Right kidney (tissue), 1 donor: ENCODE results near the gene BTN1A1.
"Not testable (repeated sequence)": the region's sequence is repeated elsewhere in the genome, so short reads cannot be mapped to it uniquely, and the experiment has no call there.

ENCODE experiments used
- DNase-seq: peaks from one replicate; pipeline ENCODE4 v3.0.0-alpha.2; 2016

BTN1A1 gene

DNA sequence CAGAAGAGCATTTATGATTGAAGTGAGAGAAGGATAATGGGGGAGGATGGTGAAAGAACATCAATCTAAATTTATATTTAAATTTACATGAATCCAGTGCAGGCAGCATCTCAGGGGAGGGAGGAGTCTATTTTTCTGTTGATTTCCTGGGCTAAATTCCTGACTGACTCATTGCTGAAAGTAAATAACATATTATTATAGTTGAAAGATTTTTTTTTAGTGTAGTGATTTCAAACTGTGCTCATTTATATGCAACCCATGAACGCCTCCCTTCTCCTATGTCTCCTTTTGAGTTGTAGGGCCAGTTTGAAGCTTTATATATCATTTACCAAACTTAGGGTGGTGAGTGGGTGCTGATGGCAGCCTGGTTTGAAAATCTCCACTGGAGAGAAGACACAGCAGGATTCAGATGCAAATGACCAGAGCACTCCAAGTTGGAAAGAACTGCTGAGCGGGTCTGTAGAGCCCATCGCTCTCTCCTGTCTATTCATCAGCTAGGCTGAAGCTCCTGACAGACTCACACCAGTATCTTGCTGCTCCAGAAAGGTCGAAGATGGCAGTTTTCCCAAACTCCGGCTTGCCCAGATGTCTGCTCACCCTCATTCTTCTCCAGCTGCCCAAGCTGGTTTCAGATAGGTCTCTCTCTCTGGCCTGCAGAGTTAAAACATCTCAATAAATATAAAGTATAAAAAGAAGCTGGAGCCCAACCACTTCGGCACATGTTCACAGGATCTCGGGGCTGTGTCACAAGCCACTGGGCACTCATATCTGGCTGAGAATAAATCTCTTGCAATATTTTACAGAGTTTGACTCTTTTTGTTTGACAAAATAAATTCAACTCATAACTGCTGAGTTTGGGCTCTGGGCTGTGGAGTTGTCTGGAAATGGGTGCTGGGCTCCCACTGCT, 24.0 kb upstream of the BTN1A1 start:
- no peak for DNase-seq

DNA sequence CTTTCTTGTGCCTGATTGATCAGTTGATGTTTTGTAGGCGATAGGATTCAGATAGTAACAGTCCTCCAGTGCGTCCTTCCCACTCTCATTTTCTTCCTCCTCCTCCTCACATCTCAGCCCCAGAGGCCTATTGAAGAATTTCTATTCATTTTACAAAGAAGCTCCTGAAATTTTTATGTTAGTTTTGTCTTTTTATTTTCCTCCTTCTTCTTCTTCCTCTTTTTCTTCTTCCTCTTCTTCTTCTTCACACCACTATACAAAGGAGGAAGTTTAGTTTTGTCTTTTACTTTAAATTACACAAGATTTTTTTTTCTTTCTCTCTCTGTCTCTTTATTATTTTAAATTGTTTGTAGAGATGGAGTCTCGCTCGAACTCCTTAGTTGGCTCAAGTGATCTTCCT, 23.2 kb upstream of the BTN1A1 start:
- DNase-seq, result no peak

DNA sequence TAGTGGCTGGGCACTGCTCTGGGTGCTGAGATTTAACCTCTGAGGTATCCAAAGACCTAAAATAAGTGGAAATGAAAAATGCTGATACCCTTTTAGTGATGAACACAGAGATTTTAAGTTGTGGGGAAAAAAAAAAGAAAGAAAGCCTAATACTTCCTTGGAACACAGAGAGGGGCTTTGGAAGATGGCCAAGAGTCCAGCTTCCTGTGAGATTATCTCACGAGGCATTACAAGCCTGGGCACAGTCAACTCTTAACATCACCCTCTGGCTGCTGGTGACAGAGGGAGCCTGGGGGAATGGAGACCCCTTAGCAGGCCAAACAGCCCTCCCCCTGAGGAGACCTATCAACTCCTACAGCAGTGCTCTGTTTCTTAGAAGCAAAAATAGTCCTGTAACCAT, 22.7 kb upstream of the BTN1A1 start:
- DNase-seq, result no peak

DNA sequence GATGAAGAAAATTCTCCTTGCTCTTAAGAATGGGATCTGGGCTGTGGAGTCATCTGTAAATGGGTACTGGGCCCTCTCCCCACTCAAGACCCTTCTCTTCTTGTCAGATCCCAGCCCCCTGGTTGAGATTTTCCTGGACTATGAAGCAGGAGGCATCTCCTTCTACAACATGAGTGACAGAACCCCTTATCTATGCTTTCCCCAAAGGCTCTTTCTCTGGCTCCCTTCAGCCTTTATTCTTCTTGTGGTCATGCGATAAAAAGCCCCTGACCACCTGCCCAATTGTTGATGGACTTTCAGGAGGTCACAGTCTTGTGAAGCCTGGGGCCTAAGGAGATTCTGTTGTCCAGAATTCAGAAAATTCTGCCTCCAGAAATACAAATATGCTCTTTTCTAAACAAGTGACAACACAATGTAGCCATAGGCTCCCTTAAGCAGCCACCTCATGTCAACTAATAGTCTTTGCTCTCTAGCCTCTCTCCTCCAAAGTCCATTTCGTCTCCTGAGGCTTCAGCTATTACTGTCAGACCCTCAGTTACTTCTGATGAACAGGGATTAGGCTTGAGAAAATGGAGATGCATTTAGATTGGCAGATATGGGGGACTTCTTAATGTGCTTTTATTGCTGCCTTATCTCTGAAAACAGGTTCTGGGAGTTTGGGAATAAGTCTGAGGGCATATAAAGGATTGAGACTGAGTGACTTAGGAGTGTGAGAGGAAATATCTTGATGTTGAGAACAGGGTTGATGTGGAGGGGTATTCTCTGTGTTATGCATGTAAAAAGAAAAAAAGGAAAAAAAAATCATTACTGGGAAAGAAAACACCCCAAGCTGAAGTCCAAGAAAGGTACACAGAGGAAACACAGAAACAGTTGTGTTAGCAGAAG, 21.8 kb upstream of the BTN1A1 start:
- no peak for DNase-seq

DNA sequence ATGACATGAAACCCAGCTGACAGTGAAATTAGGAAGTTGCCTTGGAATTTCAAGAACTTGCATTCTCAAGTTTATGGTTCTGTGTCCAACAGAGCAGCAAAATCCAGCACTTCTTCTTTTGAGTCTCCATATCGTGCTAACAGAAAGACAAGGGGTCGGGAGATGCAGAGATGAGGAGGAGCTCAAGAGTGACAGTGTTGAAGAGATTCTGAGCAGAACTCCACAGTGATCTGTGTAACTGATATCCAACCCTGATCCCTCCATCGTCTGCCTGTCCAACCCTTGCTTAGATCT, 21.2 kb upstream of the BTN1A1 start:
- no peak for DNase-seq

DNA sequence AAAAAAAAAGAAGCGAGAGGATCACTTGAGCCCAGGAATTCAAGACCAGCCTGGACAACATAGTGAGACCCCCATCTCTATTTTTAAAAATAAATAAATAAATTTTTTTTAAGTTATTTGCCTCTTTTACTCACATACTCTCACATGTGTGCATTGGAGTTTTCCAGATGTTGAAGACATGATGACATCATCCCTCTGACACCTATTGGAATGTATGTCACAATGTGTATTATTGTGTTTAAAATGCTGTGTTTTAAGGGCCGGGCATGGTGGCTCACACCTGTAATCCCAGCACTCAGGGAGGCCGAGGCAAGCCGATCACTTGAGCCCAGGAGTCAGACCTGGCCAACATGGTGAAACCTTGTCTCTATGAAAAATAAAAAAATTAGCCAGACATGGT, 17.8 kb upstream of the BTN1A1 start:
- no peak for DNase-seq

DNA sequence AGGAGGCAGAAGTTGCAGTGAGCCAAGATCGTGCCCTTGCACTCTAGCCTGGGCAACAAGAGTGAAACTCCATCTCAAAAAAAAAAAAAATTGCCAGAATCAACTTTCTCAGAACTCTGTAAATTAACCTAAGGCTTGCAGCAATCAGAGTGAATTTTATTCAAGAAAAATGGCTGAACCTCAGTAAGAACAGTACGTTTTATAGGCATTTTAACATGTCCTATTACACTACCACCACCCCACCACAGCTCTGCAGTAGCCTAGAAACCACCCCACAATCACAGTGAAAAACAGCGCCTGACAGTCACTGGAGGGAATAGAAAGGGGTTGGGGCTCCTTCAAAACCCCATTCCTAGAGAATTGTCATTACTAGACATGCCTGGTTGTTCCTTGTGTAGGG, 16.4 kb upstream of the BTN1A1 start:
- DNase-seq, result no peak

DNA sequence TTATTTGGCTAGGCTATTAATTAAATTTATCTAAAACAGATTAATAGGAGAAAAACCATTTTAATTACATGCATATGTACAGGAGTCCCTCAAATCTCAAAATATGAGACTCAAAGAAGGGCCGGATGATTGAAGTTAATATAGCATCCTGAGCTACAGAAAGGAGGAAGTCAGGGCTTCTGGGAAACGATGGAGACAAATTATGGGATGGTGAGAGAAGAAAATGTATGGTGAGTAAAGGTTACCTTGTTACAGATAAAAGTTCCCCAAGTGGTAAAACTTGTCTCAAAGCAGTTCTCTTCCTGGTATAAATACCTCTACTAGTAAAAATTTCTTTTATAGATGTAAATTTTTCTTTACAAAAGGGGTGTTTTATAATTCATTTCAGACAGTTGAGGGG, 15.9 kb upstream of the BTN1A1 start:
- no peak for DNase-seq

DNA sequence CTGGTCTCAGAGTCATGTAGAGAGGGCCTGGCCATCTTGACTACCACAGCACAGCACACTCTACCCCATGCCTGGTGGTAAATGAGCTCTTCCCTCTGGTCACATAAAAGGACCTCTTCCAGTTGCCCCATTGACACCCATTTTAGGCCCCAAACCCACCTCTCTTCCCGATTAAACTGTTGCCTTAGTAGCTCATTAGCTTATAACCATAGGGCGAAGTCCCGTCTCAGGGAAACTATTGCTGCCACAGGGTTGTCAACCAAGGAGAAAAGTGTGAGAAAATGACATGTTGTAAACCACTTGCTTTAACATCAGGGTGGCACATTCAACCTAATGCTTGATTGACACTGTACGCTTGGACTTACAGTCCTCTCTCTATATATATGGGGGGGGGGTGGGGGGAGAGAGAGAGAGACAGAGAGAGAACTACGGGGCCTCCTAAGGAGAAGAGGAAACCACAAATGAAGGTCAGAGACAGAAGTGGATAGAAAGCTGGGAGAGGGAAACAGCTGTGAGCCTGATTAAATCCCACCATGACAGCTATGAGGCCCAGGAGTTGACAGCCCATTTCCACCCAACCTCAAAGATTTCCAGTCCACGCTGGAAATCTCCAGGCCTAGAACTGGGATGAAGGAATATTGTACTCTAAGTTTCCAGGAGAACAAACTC, 14.9 kb upstream of the BTN1A1 start:
- no peak for DNase-seq

DNA sequence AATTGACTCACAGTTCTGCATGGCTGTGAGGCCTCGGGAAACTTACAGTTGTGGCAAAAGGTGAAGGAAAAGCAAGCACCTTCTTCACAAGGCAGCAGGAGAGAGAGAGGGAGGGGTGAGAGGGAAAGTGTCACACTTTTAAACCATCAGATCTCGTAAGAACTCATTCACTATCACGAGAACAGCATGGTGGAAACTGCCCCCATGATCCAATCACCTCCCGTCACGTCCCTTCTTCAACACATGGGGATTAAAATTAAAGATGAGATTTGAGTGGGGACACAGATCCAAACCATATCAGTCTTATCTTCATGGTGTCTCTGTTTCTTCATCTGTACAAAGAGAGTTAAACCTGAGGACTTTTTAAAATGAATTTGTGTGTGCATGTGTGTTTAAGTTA, 13.7 kb upstream of the BTN1A1 start:
- no peak for DNase-seq

DNA sequence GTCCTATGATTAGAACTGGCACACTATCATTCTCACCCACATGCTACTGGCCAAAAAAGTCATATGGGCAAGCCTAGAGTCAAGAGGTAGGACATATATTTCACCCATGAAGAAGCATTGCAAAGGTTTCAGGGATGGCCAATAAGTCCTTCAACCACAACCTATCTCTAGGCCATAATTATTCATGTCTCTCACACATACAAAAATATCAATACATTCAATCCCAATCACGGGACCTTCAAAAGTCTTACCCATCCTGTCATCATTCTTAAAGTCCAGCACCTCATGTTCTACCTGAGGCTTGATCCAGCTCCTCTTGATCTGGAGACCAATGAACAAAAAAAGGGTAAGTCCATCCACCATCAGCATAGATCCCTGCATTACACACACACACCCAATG, 12.6 kb upstream of the BTN1A1 start:
- no peak for DNase-seq

DNA sequence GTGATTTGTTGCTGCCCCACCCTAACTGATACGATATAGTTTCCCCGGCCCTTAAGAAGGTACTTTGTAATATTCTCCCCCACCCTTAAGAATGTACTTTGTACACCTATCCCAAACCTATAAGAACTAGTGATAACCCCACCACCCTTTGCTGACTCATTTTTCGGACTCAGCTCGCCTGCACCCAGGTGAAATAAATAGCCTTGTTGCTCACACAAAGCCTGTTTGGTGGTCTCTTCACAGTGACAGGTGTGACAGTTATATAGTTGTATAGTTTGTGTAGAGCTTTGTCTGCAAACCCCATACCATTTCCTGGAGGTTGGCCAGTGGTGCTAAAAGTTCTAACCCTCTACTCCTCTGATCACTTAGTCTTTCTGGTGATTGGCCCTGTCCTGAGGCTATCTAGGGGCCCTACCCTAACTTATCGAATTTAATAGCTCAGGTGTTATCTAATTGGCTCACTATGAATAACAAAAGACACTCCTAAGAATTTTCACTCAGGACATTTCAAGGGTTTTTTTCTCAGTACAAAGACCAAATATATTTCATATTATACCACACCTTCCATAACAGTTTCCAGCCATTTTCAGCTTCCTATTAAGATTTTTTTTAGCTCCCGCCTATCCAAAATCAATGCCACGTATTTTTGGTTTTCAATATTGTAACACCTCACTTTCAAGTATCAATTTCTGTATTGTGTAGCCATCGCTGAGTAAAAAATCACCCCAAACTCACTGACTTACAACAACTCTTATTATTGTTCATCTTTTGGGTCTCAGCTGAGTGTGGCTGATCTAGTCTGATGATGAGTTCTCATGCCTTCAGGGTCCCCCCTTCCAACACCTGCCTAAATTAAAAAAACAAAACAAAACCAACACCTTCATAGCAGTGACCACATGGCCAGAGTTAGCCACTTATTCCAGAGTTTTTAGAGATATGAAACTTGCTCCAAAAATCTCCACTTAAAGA, 9.8 kb upstream of the BTN1A1 start:
- DNase-seq, result no peak

DNA sequence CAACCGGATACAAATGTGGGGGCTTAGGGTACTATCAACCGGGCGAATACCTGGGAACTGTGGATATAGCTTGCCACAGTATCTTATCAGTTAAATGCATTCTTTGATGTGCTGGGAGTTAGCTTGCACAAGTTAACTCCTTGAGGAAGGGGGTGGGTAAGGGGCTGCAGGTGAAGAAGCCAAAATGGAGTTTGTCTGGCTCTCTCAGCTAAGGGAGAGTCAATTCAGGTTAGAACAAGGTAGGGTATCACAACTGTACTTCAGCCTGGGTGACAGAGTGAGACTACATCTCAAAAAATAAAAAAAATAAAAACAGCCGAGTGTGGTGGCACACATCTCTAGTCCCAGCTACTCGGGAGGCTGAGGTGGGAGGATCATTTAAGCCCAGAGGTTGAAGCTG, 8.5 kb upstream of the BTN1A1 start:
- no peak for DNase-seq

DNA sequence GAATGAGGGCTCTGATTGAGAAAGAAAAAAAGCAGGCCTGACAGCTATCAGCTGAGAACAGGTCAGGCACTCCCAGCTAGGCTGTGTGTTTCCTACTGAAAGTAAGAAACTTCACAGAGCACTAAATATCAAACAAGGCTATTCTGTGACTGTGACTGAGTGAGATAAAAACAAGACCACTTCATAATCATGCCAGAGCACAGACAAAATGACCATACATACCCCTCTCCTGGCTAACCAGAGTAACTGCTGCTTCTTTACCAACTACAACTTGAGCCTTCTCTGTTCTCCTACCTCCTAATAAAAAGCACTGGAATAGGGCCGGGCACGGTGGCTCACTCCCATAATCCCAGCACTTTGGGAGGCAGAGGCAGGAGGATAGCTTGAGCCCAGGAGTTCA, 6.8 kb upstream of the BTN1A1 start:
- no peak for DNase-seq

DNA sequence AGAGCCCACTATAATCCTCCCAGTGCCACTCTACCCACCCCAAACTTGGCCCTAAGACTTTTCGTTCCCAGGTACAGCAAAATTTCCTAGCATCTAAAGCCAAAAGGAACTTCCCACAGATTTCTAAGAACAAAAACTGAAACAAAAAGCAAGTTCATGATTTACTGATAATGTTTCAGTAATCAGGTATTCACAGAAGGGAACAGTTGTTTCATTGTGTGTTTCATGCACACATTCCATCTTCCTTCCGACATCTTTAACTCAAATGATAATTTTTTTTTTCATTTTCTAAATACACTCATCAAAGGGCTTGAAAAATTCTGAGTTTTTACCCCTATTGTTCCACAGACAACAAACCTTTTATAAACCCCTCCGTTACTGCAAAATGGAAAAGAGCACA, 6.0 kb upstream of the BTN1A1 start:
- DNase-seq, result no peak

DNA sequence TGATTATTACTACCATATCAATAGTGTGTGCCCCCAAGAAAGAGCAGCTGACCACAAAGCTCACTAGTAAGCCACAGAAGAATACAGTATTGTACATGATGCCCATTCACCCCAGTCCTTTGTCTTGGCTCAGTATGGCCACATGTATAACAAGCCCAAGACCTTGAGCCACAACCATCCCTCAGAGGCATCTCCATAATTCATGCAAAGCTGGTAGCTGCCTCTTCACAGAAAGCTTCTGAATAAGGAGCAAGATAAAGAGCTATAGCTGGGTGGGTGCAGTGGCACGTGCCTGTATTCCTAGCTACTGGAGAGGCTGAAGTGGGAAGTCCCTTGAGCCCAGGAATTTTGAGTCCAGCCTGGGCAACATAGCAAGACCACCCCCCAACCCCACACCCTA, 4.8 kb upstream of the BTN1A1 start:
- DNase-seq, result no peak

DNA sequence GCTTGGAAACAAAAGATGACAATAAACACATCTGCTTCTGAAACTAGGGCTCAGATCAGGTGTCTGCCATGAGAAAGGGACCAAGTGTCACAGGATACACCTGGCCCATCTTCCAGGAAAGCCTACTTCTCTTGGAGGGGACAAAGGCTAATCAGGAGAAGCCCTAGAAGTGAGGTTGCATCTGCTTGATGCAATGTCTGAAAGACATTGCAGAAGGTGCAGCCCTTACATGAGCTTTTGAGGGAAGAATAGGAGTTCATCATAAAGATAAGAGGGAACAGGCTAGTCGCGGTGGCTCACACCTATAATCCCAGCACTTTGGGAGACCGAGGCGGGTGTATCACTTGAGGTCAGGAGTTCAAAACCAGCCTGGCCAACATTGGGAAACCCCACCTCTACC, 2.5 kb upstream of the BTN1A1 start:
- DNase-seq, result no peak

DNA sequence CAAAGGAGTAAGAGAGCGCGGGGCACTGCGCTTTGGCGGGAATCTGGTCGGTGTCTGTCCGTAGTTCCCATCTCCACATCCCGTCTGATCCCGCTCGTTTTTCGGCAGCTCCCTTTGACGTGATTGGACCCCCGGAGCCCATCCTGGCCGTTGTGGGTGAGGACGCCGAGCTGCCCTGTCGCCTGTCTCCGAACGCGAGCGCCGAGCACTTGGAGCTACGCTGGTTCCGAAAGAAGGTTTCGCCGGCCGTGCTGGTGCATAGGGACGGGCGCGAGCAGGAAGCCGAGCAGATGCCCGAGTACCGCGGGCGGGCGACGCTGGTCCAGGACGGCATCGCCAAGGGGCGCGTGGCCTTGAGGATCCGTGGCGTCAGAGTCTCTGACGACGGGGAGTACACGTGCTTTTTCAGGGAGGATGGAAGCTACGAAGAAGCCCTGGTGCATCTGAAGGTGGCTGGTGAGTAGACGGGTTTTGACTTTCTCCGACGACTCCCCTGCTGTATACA, 1.4 kb downstream of the BTN1A1 start:
- peak; percentile 68 for DNase-seq

DNA sequence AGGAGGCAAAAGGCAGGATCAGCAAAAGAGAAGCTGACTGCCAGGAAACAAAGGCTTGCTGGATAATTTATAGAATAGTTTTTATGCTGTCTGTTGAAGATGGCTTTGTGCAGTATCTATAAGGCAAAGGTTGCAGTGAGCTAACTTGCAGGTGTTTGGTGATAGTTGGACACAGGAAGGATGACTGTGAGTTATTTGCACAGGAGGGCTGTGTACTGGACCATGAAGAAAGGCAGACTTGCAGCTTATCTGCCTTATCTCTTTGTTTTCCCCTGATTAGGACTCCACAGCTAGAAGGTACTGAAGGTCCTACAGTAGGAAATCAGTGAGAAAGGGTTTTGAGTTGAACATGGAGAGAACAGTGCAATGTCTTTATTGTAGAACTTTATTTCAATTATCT, 2.1 kb downstream of the BTN1A1 start:
- no peak for DNase-seq

DNA sequence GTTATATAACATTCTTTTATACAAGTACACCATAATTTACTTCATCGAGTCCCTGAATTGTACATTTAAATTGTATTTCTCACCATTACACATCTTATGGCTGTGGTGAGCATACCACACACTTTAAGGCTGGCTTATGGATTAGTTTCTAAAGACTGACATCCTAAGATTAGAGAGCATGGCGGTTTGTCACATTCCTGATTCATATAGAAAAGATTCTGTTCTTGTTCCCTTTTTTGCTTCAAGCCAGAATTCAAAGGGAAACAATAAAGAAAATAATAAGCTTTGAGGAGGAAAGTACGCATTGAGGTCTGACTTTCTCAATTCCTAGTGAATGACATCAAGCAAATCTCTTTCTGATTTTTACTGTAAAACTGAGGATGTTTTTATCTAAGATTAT, 2.5 kb downstream of the BTN1A1 start:
- no peak for DNase-seq

DNA sequence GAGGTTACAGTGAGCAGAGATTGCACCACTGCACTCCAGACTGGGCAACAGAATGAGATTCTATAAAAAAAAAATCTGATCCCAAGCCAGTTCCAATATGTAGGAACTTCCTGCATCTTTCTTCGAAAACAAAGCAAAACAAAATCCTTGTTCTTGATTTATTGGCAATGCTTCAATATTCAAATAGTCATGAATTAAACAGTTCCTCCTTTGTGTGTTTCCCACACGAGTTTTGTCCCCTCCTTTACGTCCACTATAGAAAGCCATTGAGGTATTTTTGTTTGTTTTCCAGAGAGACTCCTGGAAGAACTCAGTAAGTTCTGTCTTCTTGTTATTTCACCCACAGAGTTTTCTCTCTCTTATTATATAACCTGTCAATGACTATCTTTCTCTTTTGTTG, 7.6 kb downstream of the BTN1A1 start:
- no peak for DNase-seq

DNA sequence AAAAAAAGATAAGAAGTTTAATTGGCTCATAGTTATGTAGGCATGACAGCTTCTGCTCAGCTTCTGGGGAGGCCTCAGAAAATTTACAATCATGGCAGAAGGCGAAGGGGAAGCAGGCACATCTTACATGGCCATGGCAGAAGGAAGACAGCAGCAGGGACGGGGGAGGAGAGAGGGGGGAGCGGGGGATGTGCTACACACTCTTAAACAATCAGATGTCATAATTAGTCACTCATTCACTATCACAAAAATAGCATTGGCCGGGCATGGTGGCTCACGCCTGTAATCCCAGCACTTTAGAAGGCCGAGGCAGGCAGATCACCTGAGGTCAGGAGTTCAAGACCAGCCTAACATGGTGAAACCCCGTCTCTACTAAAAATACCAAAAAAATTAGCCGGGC, 10.9 kb downstream of the BTN1A1 start:
- DNase-seq, result not testable (repeated sequence)
